HEK293 (cell line): ENCODE measurements around the gene RPS18.

Experiments used
- YY1 ChIP-seq: fragments of 450-650 bp; formaldehyde crosslinking; IDR thresholded peaks from 2 replicates; pipeline ENCODE4 v1.5.1; 2018; ENCODE audit warnings: missing biosample characterization, missing genetic modification characterization
- ZEB2 ChIP-seq: fragments of 450-650 bp; formaldehyde crosslinking; IDR thresholded peaks from 2 replicates; pipeline ENCODE4 v1.5.1; 2016; ENCODE audit warnings: missing biosample characterization, missing genetic modification characterization
- ZNF121 ChIP-seq: fragments of 450-650 bp; formaldehyde crosslinking; IDR thresholded peaks from 2 replicates; pipeline ENCODE4 v1.5.1; 2016; ENCODE audit warnings: missing biosample characterization, missing genetic modification characterization
- ZNF140 ChIP-seq: fragments of 450-650 bp; formaldehyde crosslinking; IDR thresholded peaks from 2 replicates; pipeline ENCODE4 v1.5.1; 2016; ENCODE audit warnings: missing biosample characterization, missing genetic modification characterization
- ZNF529 ChIP-seq: fragments of 450-650 bp; formaldehyde crosslinking; IDR thresholded peaks from 2 replicates; pipeline ENCODE4 v1.5.1; 2017; ENCODE audit warnings: missing genetic modification characterization, missing biosample characterization; ENCODE audit not compliant: insufficient replicate concordance
- TF ChIP-seq, protein P1 (sequence below): fragments of 450-650 bp; formaldehyde crosslinking; IDR thresholded peaks from 2 replicates; pipeline ENCODE4 v1.5.1; 2016; ENCODE audit warnings: missing biosample characterization, missing genetic modification characterization
- TF ChIP-seq, protein P2 (sequence below): fragments of 450-650 bp; formaldehyde crosslinking; IDR thresholded peaks from 2 replicates; pipeline ENCODE4 v1.5.1; 2016; ENCODE audit warnings: missing biosample characterization, missing genetic modification characterization
- TF ChIP-seq, protein P3 (sequence below): fragments of 450-650 bp; formaldehyde crosslinking; IDR thresholded peaks from 2 replicates; pipeline ENCODE4 v1.5.1; 2017; ENCODE audit warnings: missing biosample characterization, missing genetic modification characterization
- TF ChIP-seq, protein P4 (sequence below): fragments of 450-650 bp; formaldehyde crosslinking; IDR thresholded peaks from 2 replicates; pipeline ENCODE4 v1.5.1; 2017; ENCODE audit warnings: missing biosample characterization, missing genetic modification characterization
- TF ChIP-seq, protein P5 (sequence below): fragments of 450-650 bp; IDR thresholded peaks from 2 replicates; pipeline ENCODE4 v1.5.1; 2018; ENCODE audit warnings: missing biosample characterization, missing genetic modification characterization

DNA sequence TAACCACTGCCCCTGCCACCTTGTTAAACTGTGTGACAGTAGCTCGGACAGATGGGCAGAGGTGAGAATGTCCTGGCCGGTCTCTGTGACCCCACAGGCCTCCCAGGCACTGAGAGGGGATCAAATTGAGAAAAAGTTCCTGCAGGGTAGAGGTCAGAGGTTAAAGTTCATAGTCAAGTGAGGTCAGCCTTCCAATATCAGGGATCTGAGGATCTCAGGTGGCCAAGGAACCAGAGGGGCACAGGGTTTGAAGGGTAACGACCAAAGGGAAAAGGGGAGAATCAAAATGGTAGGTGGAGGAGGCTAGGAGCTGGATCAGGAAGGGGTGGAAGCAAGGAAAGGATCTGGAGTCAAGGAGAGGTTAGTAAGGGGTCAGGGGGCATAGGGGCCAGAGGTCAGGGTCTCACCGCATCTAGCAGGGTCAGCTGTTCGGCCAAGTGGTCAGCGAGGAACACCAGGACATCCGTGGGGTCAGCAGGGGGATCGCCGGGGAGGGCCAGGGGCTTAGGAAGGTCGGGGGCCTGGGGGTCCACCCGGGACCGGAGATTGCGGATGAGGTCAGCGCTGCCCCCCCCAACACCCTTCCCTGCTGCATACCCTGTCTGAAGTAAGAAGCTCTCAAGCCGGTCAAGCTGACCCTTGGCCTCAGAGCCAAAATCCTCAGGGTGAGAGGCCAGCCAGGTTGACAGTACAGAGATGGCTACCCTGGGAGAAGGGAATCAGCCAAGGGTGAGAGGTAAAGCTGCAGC is 23.9 kb downstream of the RPS18 start:
- TF ChIP-seq ZNF529 (no peak), ZEB2 (tag by site-specific recombination) (no peak), YY1 (no peak), ZNF121 (tag by site-specific recombination) (no peak), ZNF140 (no peak)
- TF ChIP-seq, protein P1, sequence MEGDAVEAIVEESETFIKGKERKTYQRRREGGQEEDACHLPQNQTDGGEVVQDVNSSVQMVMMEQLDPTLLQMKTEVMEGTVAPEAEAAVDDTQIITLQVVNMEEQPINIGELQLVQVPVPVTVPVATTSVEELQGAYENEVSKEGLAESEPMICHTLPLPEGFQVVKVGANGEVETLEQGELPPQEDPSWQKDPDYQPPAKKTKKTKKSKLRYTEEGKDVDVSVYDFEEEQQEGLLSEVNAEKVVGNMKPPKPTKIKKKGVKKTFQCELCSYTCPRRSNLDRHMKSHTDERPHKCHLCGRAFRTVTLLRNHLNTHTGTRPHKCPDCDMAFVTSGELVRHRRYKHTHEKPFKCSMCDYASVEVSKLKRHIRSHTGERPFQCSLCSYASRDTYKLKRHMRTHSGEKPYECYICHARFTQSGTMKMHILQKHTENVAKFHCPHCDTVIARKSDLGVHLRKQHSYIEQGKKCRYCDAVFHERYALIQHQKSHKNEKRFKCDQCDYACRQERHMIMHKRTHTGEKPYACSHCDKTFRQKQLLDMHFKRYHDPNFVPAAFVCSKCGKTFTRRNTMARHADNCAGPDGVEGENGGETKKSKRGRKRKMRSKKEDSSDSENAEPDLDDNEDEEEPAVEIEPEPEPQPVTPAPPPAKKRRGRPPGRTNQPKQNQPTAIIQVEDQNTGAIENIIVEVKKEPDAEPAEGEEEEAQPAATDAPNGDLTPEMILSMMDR, result no peak
- TF ChIP-seq, protein P2, sequence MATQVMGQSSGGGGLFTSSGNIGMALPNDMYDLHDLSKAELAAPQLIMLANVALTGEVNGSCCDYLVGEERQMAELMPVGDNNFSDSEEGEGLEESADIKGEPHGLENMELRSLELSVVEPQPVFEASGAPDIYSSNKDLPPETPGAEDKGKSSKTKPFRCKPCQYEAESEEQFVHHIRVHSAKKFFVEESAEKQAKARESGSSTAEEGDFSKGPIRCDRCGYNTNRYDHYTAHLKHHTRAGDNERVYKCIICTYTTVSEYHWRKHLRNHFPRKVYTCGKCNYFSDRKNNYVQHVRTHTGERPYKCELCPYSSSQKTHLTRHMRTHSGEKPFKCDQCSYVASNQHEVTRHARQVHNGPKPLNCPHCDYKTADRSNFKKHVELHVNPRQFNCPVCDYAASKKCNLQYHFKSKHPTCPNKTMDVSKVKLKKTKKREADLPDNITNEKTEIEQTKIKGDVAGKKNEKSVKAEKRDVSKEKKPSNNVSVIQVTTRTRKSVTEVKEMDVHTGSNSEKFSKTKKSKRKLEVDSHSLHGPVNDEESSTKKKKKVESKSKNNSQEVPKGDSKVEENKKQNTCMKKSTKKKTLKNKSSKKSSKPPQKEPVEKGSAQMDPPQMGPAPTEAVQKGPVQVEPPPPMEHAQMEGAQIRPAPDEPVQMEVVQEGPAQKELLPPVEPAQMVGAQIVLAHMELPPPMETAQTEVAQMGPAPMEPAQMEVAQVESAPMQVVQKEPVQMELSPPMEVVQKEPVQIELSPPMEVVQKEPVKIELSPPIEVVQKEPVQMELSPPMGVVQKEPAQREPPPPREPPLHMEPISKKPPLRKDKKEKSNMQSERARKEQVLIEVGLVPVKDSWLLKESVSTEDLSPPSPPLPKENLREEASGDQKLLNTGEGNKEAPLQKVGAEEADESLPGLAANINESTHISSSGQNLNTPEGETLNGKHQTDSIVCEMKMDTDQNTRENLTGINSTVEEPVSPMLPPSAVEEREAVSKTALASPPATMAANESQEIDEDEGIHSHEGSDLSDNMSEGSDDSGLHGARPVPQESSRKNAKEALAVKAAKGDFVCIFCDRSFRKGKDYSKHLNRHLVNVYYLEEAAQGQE (tag by site-specific recombination), result no peak
- TF ChIP-seq, protein P3, sequence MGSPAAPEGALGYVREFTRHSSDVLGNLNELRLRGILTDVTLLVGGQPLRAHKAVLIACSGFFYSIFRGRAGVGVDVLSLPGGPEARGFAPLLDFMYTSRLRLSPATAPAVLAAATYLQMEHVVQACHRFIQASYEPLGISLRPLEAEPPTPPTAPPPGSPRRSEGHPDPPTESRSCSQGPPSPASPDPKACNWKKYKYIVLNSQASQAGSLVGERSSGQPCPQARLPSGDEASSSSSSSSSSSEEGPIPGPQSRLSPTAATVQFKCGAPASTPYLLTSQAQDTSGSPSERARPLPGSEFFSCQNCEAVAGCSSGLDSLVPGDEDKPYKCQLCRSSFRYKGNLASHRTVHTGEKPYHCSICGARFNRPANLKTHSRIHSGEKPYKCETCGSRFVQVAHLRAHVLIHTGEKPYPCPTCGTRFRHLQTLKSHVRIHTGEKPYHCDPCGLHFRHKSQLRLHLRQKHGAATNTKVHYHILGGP, result no peak
- TF ChIP-seq, protein P4, sequence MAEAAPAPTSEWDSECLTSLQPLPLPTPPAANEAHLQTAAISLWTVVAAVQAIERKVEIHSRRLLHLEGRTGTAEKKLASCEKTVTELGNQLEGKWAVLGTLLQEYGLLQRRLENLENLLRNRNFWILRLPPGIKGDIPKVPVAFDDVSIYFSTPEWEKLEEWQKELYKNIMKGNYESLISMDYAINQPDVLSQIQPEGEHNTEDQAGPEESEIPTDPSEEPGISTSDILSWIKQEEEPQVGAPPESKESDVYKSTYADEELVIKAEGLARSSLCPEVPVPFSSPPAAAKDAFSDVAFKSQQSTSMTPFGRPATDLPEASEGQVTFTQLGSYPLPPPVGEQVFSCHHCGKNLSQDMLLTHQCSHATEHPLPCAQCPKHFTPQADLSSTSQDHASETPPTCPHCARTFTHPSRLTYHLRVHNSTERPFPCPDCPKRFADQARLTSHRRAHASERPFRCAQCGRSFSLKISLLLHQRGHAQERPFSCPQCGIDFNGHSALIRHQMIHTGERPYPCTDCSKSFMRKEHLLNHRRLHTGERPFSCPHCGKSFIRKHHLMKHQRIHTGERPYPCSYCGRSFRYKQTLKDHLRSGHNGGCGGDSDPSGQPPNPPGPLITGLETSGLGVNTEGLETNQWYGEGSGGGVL, result no peak
- TF ChIP-seq, protein P5, sequence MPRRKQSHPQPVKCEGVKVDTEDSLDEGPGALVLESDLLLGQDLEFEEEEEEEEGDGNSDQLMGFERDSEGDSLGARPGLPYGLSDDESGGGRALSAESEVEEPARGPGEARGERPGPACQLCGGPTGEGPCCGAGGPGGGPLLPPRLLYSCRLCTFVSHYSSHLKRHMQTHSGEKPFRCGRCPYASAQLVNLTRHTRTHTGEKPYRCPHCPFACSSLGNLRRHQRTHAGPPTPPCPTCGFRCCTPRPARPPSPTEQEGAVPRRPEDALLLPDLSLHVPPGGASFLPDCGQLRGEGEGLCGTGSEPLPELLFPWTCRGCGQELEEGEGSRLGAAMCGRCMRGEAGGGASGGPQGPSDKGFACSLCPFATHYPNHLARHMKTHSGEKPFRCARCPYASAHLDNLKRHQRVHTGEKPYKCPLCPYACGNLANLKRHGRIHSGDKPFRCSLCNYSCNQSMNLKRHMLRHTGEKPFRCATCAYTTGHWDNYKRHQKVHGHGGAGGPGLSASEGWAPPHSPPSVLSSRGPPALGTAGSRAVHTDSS (tag by site-specific recombination), result no peak
